Testis (tissue), 3 donors: ENCODE measurements around the gene LARP4. TPM values are rescaled to one million over a fixed set of nuclear protein-coding genes. Genes with fewer than 3 reads are reported as not detected.
"Not testable (repeated sequence)": the region's sequence is repeated elsewhere in the genome, so short reads cannot be mapped to it uniquely, and the experiment has no call there.

Experiments used
- DNase-seq: peaks from one replicate; pipeline ENCODE4 v3.0.0-alpha.2; 2019
- H3K27ac ChIP-seq, 2 donors: fragments of 200-600 bp; sonication (generic); one replicate each; pipeline ENCODE4 v1.5.1; 2019
- H3K27me3 ChIP-seq: fragments of 200-600 bp; sonication (generic); one replicate; pipeline ENCODE4 v1.5.1; 2019
- H3K36me3 ChIP-seq: fragments of 200-600 bp; sonication (generic); one replicate; pipeline ENCODE4 v1.5.1; 2017; ENCODE audit warnings: low read depth; ENCODE audit errors: missing control alignments
- H3K4me1 ChIP-seq: fragments of 200-600 bp; sonication (generic); one replicate; pipeline ENCODE4 v1.5.1; 2019
- H3K4me3 ChIP-seq, 2 donors: fragments of 200-600 bp; sonication (generic); one replicate each; pipeline ENCODE4 v1.5.1; 2017 to 2019
- H3K9me3 ChIP-seq: fragments of 200-600 bp; sonication (generic); one replicate; pipeline ENCODE4 v1.5.1; 2017
- POLR2A ChIP-seq: fragments of 450-650 bp; IDR thresholded peaks from one replicate; pipeline ENCODE4 v1.6.1; 2017; ENCODE audit warnings: antibody characterized with exemption, mild to moderate bottlenecking, moderate library complexity
- WGBS, 2 donors: methylation state at CpG; one replicate each; pipeline ENCODE4 v1.1.5; 2018; 5-methylcytosine and 5-hydroxymethylcytosine counted together
- intact Hi-C: fragments of 100-400 bp; cut with DNase I; formaldehyde crosslinking; loops from one replicate; pipeline ENCODE4 v1.15.1; 2023; ENCODE audit warnings: low total_unique reads
- polyA plus RNA-seq: library from polyadenylated mRNA; stranded (reverse); fragments of 350-450 nt; fragmentation: Illumina TruSeq; extraction: RNeasy Lipid Tissue Mini Kit (QIAGEN cat#74804); gene quantifications from one replicate; pipeline ENCODE4 v1.2.3, GENCODE V29; 2014; ENCODE audit warnings: low read depth, low replicate concordance; ENCODE audit not compliant: insufficient read depth
- total RNA-seq, 2 donors: library from RNA; depleted of rRNA; stranded (reverse); fragments of >200 nt; gene quantifications; one replicate each; pipeline ENCODE4 v1.2.3, GENCODE V29; 2016
- TF ChIP-seq, protein P1 (sequence below), 3 experiments: fragments of 450-650 bp in 2 of 3; fragments of 200-600 bp in 1 of 3; sonication (generic) in 1 of 3; IDR thresholded peaks; one replicate each; pipeline ENCODE4 v1.5.1; 2016 to 2019; ENCODE audit warnings: antibody characterized with exemption in 3 of 3, mild to moderate bottlenecking in 2 of 3, moderate library complexity in 1 of 3

Gene LARP4
- total and polyA plus RNA-seq, 3 donors from 2014 or later: 20.9 to 38.3 (median 34.1) TPM

DNA sequence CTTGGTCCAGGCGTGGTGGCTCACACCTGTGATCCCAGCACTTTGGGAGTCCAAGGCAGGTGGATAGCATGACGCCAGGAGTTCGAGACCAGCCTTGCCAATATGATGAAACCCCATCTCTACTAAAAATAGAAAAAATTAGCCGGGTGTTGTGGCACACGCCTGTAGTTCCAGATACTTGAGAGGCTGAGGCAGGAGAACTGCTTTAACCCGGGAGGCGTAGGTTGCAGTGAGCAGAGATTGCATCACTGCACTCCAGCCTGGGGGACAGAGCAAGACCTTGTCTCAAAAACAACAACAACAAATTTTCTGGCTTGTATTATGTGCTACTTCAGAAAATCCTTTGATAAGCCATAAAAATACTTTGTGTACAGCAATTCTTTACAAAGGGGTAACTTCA lies 41.1 kb downstream of the LARP4 start:
- Histone ChIP-seq H3K4me3 (no peak overlapping the region), H3K27ac (no peak overlapping the region), H3K36me3 (no peaks in the 10 kb centered on the region), H3K4me1 (no peaks in the 10 kb centered on the region), H3K27me3 (no peaks in the 10 kb centered on the region), H3K9me3 (no peaks in the 10 kb centered on the region)
- intact Hi-C loops: no loop called here
- 88 to 91% methylated on average over 7 of the region's 7 CpGs for WGBS, 2 donors
- TF ChIP-seq, protein P1, sequence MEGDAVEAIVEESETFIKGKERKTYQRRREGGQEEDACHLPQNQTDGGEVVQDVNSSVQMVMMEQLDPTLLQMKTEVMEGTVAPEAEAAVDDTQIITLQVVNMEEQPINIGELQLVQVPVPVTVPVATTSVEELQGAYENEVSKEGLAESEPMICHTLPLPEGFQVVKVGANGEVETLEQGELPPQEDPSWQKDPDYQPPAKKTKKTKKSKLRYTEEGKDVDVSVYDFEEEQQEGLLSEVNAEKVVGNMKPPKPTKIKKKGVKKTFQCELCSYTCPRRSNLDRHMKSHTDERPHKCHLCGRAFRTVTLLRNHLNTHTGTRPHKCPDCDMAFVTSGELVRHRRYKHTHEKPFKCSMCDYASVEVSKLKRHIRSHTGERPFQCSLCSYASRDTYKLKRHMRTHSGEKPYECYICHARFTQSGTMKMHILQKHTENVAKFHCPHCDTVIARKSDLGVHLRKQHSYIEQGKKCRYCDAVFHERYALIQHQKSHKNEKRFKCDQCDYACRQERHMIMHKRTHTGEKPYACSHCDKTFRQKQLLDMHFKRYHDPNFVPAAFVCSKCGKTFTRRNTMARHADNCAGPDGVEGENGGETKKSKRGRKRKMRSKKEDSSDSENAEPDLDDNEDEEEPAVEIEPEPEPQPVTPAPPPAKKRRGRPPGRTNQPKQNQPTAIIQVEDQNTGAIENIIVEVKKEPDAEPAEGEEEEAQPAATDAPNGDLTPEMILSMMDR (IDR thresholded peaks at IDR 0.05): no peak
- no peak for TF ChIP-seq POLR2A
- no peak for DNase-seq

DNA sequence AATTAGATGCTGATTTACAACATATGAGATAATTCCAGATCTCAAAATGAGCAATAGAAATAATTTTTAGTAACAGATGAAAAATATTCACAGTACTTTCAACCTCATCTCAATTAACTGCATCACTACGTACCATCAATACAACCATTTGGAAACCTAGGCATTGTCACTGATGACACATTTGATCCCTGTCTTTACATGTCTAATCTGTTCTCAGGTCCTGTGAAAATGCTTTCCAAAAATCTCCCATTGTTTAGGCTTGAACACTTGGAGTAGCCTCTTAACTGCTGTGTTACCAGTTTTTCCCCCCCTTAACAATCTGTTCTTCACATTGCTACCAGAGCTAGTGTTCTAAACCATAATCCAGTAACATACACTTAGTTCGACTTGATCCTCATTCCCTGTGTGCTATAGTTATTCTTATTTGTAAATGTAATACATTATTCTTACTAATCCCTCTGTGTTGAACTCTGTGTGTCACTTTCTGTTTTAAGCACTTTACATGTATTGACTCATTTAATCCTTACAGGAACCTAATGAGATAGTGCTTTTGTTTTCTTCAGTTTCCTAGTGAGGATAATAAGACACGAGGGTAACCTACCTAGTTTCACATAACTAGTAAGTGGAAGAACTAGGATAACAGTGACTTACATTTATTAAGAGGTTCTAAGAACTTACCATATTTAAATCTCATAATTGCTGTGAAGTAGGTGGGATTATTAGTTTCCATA lies 41.7 kb downstream of the LARP4 start:
- H3K36me3 ChIP-seq: no peaks in the 10 kb centered on the region
- intact Hi-C loops: no loop called here

DNA sequence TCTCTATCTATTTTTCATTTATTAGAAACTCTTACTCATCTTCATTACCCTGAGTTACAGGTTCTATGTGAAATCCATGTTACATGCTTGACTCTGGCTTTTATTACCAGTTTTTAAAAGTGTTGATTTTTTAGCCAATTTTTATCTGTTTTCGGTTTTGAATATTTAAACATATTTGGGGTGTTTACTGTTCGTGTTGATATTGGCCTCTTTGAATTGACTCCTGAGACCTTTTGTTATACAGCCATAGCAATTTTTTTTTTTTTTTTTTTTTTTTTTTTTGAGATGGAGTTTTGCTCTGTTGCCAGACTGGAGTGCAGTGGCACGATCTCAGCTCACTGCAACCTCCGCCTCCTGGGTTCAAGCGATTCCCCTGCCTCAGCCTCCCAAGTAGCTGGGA lies 49.0 kb downstream of the LARP4 start:
- DNase-seq, H3K36me3 ChIP-seq, intact Hi-C loops, H3K4me1 ChIP-seq, H3K4me3 ChIP-seq, H3K27ac ChIP-seq, H3K27me3 ChIP-seq, H3K9me3 ChIP-seq: not testable (repeated sequence)
- WGBS, 2 donors: 71 to 75% methylated on average over 5 of the region's 5 CpGs

More for the DNA sequence above, 41.7 kb downstream of the LARP4 start:
- no peak for TF ChIP-seq POLR2A
- TF ChIP-seq, protein P1 (IDR thresholded peaks at IDR 0.05): no peak
- WGBS, 2 donors: 89 to 95% methylated on average over 3 of the region's 3 CpGs
- H3K27ac ChIP-seq: no peak overlapping the region
- no peaks in the 10 kb centered on the region for H3K4me1 ChIP-seq
- H3K27me3 ChIP-seq: no peaks in the 10 kb centered on the region
- no peak overlapping the region for H3K4me3 ChIP-seq
- H3K9me3 ChIP-seq: no peaks in the 10 kb centered on the region
- DNase-seq: no peak

DNA sequence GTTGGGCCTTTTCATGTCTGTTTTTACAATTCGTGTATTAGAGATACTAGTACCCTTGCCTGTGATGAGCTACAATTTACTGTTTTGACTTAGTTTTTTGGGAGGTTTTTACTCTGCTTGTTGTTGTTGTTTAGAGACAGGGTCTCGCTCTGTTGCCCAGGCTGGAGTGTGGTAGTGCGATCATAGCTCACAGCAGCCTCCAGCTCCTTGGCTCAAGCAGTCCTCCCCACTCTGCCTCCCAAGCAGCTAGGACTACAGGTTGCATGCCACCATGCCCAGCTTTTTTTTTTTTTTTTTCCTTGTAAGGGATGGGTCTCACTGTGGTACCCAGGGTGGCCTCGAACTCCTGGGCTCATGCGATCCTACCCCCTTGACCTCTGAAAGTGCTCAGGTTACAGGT lies 52.1 kb downstream of the LARP4 start:
- H3K9me3 ChIP-seq: no peaks in the 10 kb centered on the region
- H3K4me3 ChIP-seq: no peak overlapping the region
- H3K4me1 ChIP-seq: no peaks in the 10 kb centered on the region
- no peak overlapping the region for H3K27ac ChIP-seq
- intact Hi-C loops: no loop called here
- TF ChIP-seq, protein P1 (IDR thresholded peaks at IDR 0.05): no peak
- TF ChIP-seq POLR2A: no peak
- no peak for DNase-seq
- WGBS, 2 donors: 96 to 100% methylated on average over 5 of the region's 5 CpGs
- no peaks in the 10 kb centered on the region for H3K27me3 ChIP-seq
- no peaks in the 10 kb centered on the region for H3K36me3 ChIP-seq

DNA sequence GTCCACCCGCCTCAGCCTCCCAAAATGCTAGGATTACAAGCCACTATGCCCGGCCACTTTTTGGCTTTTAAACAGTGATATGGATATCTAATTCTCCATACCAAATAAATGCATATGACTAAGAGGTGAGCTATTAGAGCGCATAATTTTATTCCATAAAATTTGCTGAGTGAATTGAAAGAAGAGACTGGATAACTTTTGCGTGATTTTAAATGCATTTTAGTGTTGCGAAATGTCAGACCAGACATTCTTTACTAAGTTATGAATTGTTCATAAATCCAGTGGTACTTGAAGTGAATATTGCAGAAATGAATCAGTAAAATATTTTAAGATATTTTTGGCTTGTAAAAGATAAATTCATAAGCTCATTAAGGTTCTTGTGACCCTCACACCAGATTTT lies 53.2 kb downstream of the LARP4 start:
- intact Hi-C loops: no loop called here
- H3K27ac ChIP-seq: no peak overlapping the region
- H3K4me1 ChIP-seq: no peaks in the 10 kb centered on the region
- no peaks in the 10 kb centered on the region for H3K36me3 ChIP-seq
- no peak for TF ChIP-seq POLR2A
- TF ChIP-seq, protein P1 (IDR thresholded peaks at IDR 0.05): no peak
- H3K4me3 ChIP-seq: no peak overlapping the region
- no peaks in the 10 kb centered on the region for H3K9me3 ChIP-seq
- no peak for DNase-seq
- no peaks in the 10 kb centered on the region for H3K27me3 ChIP-seq
- 96% methylated on average over 5 of the region's 5 CpGs for WGBS, 2 donors
